PC-3 (cell line): ENCODE data around the gene SAMD9. TPM values are rescaled to one million over a fixed set of nuclear protein-coding genes. Genes with fewer than 3 reads are reported as not detected.

ENCODE experiments used
- ATAC-seq: fragments of 200-7000 bp; cut with Tn5 transposase; 2 replicates; pipeline ENCODE4 v1.9.1; 2020; ENCODE audit warnings: mild to moderate bottlenecking, moderate library complexity
- BruUV-seq: library from RNA; stranded (reverse); fragments of 400-500 nt; replicated peaks from 2 replicates; lab custom pipeline; 2021; lab: Mats Ljungman, UMichigan
- CTCF ChIA-PET: fragments of 300-600 bp; sonication (Branson Sonifier 250); formaldehyde crosslinking; loops from one replicate; lab custom pipeline; 2022; ENCODE audit warnings: antibody characterized with exemption; lab: Charles Lee
- POLR2A ChIA-PET: fragments of 300-600 bp; sonication (Branson Sonifier 250); formaldehyde crosslinking; loops from one replicate; lab custom pipeline; 2022; ENCODE audit warnings: antibody characterized with exemption; ENCODE audit not compliant: unreplicated experiment; lab: Charles Lee
- DNase-seq: peaks from one replicate; pipeline ENCODE4 v3.0.0-alpha.2; 2015
- H2AFZ ChIP-seq: fragments of 300-600 bp; sonication (generic); 2 replicates; pipeline ENCODE4 v1.6.0; 2016; ENCODE audit warnings: antibody characterized with exemption, low read length
- H3F3A ChIP-seq: fragments of 300-600 bp; sonication (generic); one replicate; pipeline ENCODE4 v1.6.0; 2017; ENCODE audit warnings: antibody characterized with exemption, low read length, control low read depth, mild to moderate bottlenecking; ENCODE audit not compliant: unreplicated experiment
- H3K27ac ChIP-seq: fragments of 300-600 bp; sonication (generic); 2 replicates; pipeline ENCODE4 v1.5.1; 2016; ENCODE audit warnings: mild to moderate bottlenecking, low read length
- H3K27me3 ChIP-seq: fragments of 300-600 bp; sonication (generic); 2 replicates; pipeline ENCODE4 v1.6.1; 2016; ENCODE audit warnings: low read length, mixed read lengths
- H3K36me3 ChIP-seq: fragments of 300-600 bp; sonication (generic); 2 replicates; pipeline ENCODE4 v1.6.1; 2016; ENCODE audit warnings: low read depth, mixed run types, low read length, mixed read lengths
- H3K4me1 ChIP-seq: fragments of 300-600 bp; sonication (generic); 2 replicates; pipeline ENCODE4 v1.5.1; 2016; ENCODE audit warnings: low read length; ENCODE audit not compliant: insufficient read depth
- H3K4me2 ChIP-seq: fragments of 300-600 bp; sonication (generic); 2 replicates; pipeline ENCODE4 v1.6.0; 2016; ENCODE audit warnings: low read length
- H3K4me3 ChIP-seq: fragments of 300-600 bp; sonication (generic); 2 replicates; pipeline ENCODE4 v1.5.1; 2016; ENCODE audit warnings: mild to moderate bottlenecking, low read length, mixed read lengths
- H3K79me2 ChIP-seq: fragments of 300-600 bp; sonication (generic); 2 replicates; pipeline ENCODE4 v1.6.1; 2017; ENCODE audit warnings: low read length, mixed read lengths
- H3K9ac ChIP-seq: fragments of 300-600 bp; sonication (generic); 2 replicates; pipeline ENCODE4 v1.6.0; 2016; ENCODE audit warnings: mild to moderate bottlenecking, low read length
- H3K9me2 ChIP-seq: fragments of 300-600 bp; sonication (generic); replicated peaks from 2 replicates; pipeline ENCODE4 v1.6.1; 2016; ENCODE audit warnings: mixed run types, low read length, mixed read lengths
- H3K9me3 ChIP-seq: fragments of 300-600 bp; sonication (generic); 2 replicates; pipeline ENCODE4 v1.6.1; 2016; ENCODE audit warnings: low read length, mixed read lengths
- H4K20me1 ChIP-seq: fragments of 300-600 bp; sonication (generic); 2 replicates; pipeline ENCODE4 v1.6.1; 2016; ENCODE audit warnings: low read length, mixed read lengths
- CTCF ChIP-seq: fragments of 300-600 bp; sonication (generic); conservative IDR thresholded peaks from 2 replicates; pipeline ENCODE4 v1.5.1; 2017; ENCODE audit warnings: antibody characterized with exemption, low read depth, mild to moderate bottlenecking, low read length
- EZH2 ChIP-seq: fragments of 300-600 bp; sonication (generic); IDR thresholded peaks from one replicate; pipeline ENCODE4 v1.6.1; 2017; ENCODE audit warnings: antibody characterized with exemption, mild to moderate bottlenecking, low read length; ENCODE audit not compliant: unreplicated experiment
- EZH2phosphoT487 ChIP-seq: fragments of 300-600 bp; sonication (generic); IDR thresholded peaks from 2 replicates; pipeline ENCODE4 v1.6.1; 2018; ENCODE audit warnings: mild to moderate bottlenecking, antibody characterized with exemption, low read length, borderline replicate concordance
- intact Hi-C: fragments of 100-400 bp; cut with micrococcal nuclease; formaldehyde crosslinking; loops from 2 replicates; pipeline ENCODE4 v1.9.0; 2023
- total RNA-seq: library from RNA; depleted of rRNA; stranded (reverse); fragments of >200 nt; gene quantifications from 2 replicates; pipeline ENCODE4 v1.2.3, GENCODE V29; 2014

The SAMD9 gene
- total RNA-seq, 1 experiment from 2014 or later, result 3.0 TPM

- ChIA-PET POLR2A (no interaction called here), CTCF (no interaction called here)
- ATAC-seq (peak; percentile 45; the same call in 1 of the 2 replicates), DNase-seq (peak; percentile 63)
- no peak overlapping the region for H3K9ac ChIP-seq
- no peak overlapping the region for H3K4me3 ChIP-seq
- H3K27ac ChIP-seq, result no peak overlapping the region
- no peaks in the 10 kb centered on the region for H3K36me3 ChIP-seq
- intact Hi-C loops, result loop anchor here (1.0 to 2.0 kb wide), 4 partner anchors 67 to 434 kb away; no protein-coding TSS in a partner anchor
- no TSS peak for BruUV-seq
- H2AFZ ChIP-seq, result no peak overlapping the region
- TF ChIP-seq EZH2, result no peak
- no peak for TF ChIP-seq EZH2phosphoT487
- TF ChIP-seq CTCF, result peak; percentile 72
- no peak overlapping the region for H3K4me2 ChIP-seq
- H3K27me3 ChIP-seq, result no peaks in the 10 kb centered on the region
- no peaks in the 10 kb centered on the region for H3K9me3 ChIP-seq
- H3K4me1 ChIP-seq, result peaks cover 4% of the 10 kb centered on the region; the same call in 1 of the 2 replicates
- no peaks in the 10 kb centered on the region for H3K79me2 ChIP-seq
- H3K9me2 ChIP-seq, result no peaks in the 10 kb centered on the region
- H3F3A ChIP-seq, result no peaks in the 10 kb centered on the region
- H4K20me1 ChIP-seq, result no peaks in the 10 kb centered on the region
Measured at GRCh38 chr7:93055543-93056107, 62.2 kb downstream of the SAMD9 start.

GRCh38 chr7:93054975-93055374, 62.8 kb downstream of the SAMD9 start:
- no peaks in the 10 kb centered on the region for H3F3A ChIP-seq
- no peaks in the 10 kb centered on the region for H4K20me1 ChIP-seq
- ChIA-PET POLR2A (no interaction called here), CTCF (no interaction called here)
- no TSS peak for BruUV-seq
- DNase-seq, result no peak
- no peak overlapping the region for H3K9ac ChIP-seq
- H3K27me3 ChIP-seq, result no peaks in the 10 kb centered on the region
- H2AFZ ChIP-seq, result no peak overlapping the region
- H3K9me3 ChIP-seq, result no peaks in the 10 kb centered on the region
- H3K9me2 ChIP-seq, result no peaks in the 10 kb centered on the region
- peaks cover 4% of the 10 kb centered on the region; the same call in 1 of the 2 replicates for H3K4me1 ChIP-seq
- H3K4me2 ChIP-seq, result no peak overlapping the region
- H3K36me3 ChIP-seq, result no peaks in the 10 kb centered on the region
- H3K27ac ChIP-seq, result no peak overlapping the region
- no peak for TF ChIP-seq CTCF
- no peak for TF ChIP-seq EZH2phosphoT487
- TF ChIP-seq EZH2, result no peak
- no peak for ATAC-seq
- H3K4me3 ChIP-seq, result no peak overlapping the region
- intact Hi-C loops, result loop anchor here (1.0 to 5.0 kb wide), 5 partner anchors 43 to 434 kb away; no protein-coding TSS in a partner anchor
- H3K79me2 ChIP-seq, result no peaks in the 10 kb centered on the region
